Measurements from ENCODE around the gene C17orf113.

The C17orf113 gene

DNA sequence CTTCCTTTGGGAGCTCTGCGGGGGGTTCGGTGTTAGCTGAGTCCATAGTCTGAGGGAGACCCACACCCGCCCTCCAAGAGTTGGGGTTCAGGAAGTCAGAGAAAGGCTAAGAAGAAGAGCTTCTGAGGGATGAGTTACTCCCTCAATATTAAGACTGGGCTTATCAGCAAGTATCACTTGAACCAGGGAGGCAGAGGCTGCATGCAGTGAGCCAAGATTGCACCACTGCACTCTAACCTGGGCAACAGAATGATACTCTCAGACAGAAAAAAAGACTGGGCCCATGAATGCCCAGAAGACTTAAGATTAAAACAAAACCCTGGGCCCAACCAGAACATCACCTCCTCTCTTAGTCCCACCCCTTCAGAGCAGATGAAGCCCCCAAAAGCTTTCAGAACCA, 24.5 kb downstream of the C17orf113 start:
- TF ChIP-seq, protein P1, sequence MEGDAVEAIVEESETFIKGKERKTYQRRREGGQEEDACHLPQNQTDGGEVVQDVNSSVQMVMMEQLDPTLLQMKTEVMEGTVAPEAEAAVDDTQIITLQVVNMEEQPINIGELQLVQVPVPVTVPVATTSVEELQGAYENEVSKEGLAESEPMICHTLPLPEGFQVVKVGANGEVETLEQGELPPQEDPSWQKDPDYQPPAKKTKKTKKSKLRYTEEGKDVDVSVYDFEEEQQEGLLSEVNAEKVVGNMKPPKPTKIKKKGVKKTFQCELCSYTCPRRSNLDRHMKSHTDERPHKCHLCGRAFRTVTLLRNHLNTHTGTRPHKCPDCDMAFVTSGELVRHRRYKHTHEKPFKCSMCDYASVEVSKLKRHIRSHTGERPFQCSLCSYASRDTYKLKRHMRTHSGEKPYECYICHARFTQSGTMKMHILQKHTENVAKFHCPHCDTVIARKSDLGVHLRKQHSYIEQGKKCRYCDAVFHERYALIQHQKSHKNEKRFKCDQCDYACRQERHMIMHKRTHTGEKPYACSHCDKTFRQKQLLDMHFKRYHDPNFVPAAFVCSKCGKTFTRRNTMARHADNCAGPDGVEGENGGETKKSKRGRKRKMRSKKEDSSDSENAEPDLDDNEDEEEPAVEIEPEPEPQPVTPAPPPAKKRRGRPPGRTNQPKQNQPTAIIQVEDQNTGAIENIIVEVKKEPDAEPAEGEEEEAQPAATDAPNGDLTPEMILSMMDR (IDR thresholded peaks at IDR 0.05), result no peak

GRCh38 chr17:42025191-42025579, 25.2 kb downstream of the C17orf113 start:
- TF ChIP-seq, protein P1 (IDR thresholded peaks at IDR 0.05), result 0 out of 2 replicates have a peak, but pooled peaks have one; percentile 3

GRCh38 chr17:42023524-42024349, 26.7 kb downstream of the C17orf113 start:
- TF ChIP-seq, protein P1 (IDR thresholded peaks at IDR 0.05), result no peak

DNA sequence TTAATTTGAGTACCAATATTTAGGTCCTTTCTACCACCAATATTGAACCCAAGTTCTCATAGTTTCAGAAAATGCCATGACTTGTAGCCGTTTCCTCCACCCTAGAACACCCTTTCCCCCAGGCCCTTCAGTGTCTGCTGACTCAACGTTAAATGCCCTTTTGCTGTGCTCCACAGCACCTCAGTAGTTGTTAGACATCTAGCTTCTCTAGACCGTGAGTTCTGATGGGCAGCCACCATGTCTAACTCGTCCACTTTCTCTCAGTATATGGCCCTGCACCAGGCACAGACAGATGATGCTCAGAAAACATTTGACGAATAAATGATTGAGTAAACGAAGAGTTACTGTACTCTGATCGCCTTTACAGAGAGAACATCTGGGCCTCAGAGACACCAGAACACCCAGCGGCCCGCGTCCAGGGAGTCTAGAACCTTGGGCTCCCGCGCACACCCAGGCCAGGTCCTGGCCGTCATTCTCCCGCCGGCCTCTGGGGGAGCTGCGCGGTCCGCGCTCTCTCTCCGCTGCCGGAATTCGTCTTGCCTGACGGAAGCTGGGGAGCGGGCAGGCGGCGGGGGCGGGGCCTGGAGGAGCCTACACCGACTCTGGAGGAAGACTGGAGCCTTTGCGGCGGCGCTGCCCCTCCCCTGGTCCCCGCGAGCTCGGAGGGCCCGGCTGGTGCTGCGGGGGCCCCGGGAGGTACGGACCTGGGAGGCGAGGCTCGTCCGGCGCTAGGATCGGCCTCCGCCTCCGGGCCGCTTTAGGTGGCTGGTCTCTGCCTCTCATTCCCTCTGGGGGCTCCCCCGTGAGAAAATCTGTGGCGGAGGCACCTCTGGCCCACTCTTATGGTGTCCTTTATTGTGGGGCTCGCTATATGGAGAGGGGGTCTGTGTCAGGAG, 30.6 kb downstream of the C17orf113 start, which contains the start of gene NKIRAS2:
Gene NKIRAS2, plus strand, starts transcription at position 582 of the 896 bp plus-strand sequence. CDS start 1,488 bp downstream, outside the sequence.
- TF ChIP-seq, protein P1 (IDR thresholded peaks at IDR 0.05), result peak; percentile 95

- TF ChIP-seq, protein P1 (IDR thresholded peaks at IDR 0.05), result no peak
Measured at GRCh38 chr17:42018988-42019387, 31.4 kb downstream of the C17orf113 start.

GRCh38 chr17:42018339-42018738, 32.1 kb downstream of the C17orf113 start:
- TF ChIP-seq, protein P1 (IDR thresholded peaks at IDR 0.05), result no peak

DNA sequence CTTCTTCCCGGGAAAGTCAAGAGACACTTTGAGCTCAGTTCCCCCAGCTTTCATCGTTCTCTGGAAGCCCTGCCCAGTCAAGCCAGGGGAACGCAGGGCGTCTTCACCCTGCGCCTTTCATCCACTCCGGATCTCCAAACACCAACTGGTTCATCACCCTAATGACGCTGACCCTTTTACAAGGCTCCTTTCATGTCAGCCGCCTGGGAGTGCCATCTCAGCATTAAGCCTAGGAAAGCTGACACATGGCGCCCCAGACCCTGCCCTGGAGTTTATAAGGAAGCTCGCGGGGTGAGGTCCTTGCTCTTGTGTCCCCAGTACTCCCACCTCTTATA, 32.6 kb downstream of the C17orf113 start:
- TF ChIP-seq, protein P1 (IDR thresholded peaks at IDR 0.05), result no peak
